ENCODE data around the gene FAM3D.

Gene FAM3D

GRCh38 chr3:58683001-58683458 lies 16.5 kb upstream of the FAM3D start:
- no peak for TF ChIP-seq FOXP2 (optimal IDR thresholded peaks at IDR 0.05; ENCODE audit: borderline replicate concordance, extremely low read depth, extremely low read length, insufficient read depth)
- no peak for TF ChIP-seq REST (IDR thresholded peaks at IDR 0.05; ENCODE audit: insufficient read depth in 1 of 2, low read depth in 2 of 2, low read length in 2 of 2)
- no peak for TF ChIP-seq TAF1 (IDR thresholded peaks at IDR 0.05; ENCODE audit: borderline replicate concordance, insufficient read depth, low read length)
- no peak for TF ChIP-seq POLR2AphosphoS5 (IDR thresholded peaks at IDR 0.05; ENCODE audit: low read depth, low read length)
- no peak for TF ChIP-seq SIN3A (IDR thresholded peaks at IDR 0.05; ENCODE audit: borderline replicate concordance, insufficient read depth, low read length)

- TF ChIP-seq REST (IDR thresholded peaks at IDR 0.05; ENCODE audit: insufficient read depth in 1 of 2, low read depth in 2 of 2, low read length in 2 of 2) = no peak
- no peak for TF ChIP-seq TAF1 (IDR thresholded peaks at IDR 0.05; ENCODE audit: borderline replicate concordance, insufficient read depth, low read length)
- TF ChIP-seq POLR2AphosphoS5 (IDR thresholded peaks at IDR 0.05; ENCODE audit: low read depth, low read length) = no peak
- no peak for TF ChIP-seq SIN3A (IDR thresholded peaks at IDR 0.05; ENCODE audit: borderline replicate concordance, insufficient read depth, low read length)
- TF ChIP-seq FOXP2 (optimal IDR thresholded peaks at IDR 0.05; ENCODE audit: borderline replicate concordance, extremely low read depth, extremely low read length, insufficient read depth) = no peak
Measured at GRCh38 chr3:58681863-58682262, 15.3 kb upstream of the FAM3D start.

GRCh38 chr3:58680879-58681525 lies 14.4 kb upstream of the FAM3D start:
- TF ChIP-seq SIN3A (IDR thresholded peaks at IDR 0.05; ENCODE audit: borderline replicate concordance, insufficient read depth, low read length) (no peak), POLR2AphosphoS5 (IDR thresholded peaks at IDR 0.05; ENCODE audit: low read depth, low read length) (no peak), FOXP2 (optimal IDR thresholded peaks at IDR 0.05; ENCODE audit: borderline replicate concordance, extremely low read depth, extremely low read length, insufficient read depth) (no peak), TAF1 (IDR thresholded peaks at IDR 0.05; ENCODE audit: borderline replicate concordance, insufficient read depth, low read length) (no peak), REST (IDR thresholded peaks at IDR 0.05; ENCODE audit: insufficient read depth in 1 of 2, low read depth in 2 of 2, low read length in 2 of 2) (no peak)

DNA sequence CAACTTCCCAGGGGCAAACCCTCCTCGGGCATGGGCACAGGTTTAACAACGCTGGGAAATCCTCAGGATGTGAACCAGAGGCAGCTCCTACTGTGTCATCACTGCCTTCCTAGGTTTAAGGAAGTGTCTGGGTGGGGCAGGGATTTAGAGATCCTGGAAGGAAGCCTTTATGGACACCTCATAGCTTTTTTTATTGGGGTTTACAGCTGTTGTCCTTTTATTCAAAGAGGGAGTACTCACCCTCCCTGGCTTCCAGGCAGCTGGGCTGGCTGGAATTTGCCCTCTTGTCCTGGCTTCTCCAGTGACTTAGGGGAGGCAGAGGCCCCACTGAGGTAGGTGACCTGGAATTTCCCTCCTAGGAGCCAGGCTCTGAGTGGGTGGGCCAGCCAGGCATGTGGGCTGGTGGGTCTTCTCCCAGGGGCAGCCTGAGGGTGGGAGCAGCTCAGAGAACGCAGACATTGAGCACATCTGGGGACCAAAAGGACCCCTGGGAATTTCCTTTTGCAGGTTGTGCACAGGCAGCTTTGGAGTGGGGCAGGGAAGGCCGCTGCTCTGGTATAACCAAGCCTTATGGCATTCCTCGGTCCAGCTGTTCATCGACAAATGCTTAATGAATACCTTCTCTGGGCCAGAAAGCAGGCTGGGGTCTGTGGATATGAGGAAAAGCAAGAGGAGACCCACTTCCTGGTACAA lies 13.5 kb upstream of the FAM3D start:
- TF ChIP-seq POLR2AphosphoS5 (IDR thresholded peaks at IDR 0.05; ENCODE audit: low read depth, low read length) (no peak), FOXP2 (optimal IDR thresholded peaks at IDR 0.05; ENCODE audit: borderline replicate concordance, extremely low read depth, extremely low read length, insufficient read depth) (no peak), REST (IDR thresholded peaks at IDR 0.05; ENCODE audit: insufficient read depth in 1 of 2, low read depth in 2 of 2, low read length in 2 of 2) (no peak), SIN3A (IDR thresholded peaks at IDR 0.05; ENCODE audit: borderline replicate concordance, insufficient read depth, low read length) (no peak), TAF1 (IDR thresholded peaks at IDR 0.05; ENCODE audit: borderline replicate concordance, insufficient read depth, low read length) (no peak)
